ENCODE results near the gene IQSEC1.

Gene IQSEC1

DNA sequence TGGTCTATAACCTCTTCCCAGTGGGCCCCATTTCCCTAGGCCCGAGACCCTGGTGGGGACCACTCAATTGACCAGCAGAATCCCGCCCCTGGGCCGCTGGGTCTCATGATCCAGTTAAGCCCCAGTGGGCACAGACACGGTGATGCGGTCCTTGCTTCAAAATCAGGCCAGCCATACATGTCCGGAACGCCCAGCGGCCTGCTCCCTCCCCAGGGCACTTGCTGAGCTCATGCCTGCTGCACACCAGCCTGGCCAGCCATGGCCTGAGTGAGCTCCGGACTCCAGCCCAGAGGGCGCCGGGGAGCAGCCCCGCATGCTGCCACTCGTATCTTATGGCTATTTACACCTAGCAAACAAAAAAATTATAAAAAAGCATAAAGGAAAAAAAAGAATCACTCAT, 34.4 kb upstream of the IQSEC1 start:
- DNase-seq (ENCODE audit: low read depth in 2 of 2), result no peak

DNA sequence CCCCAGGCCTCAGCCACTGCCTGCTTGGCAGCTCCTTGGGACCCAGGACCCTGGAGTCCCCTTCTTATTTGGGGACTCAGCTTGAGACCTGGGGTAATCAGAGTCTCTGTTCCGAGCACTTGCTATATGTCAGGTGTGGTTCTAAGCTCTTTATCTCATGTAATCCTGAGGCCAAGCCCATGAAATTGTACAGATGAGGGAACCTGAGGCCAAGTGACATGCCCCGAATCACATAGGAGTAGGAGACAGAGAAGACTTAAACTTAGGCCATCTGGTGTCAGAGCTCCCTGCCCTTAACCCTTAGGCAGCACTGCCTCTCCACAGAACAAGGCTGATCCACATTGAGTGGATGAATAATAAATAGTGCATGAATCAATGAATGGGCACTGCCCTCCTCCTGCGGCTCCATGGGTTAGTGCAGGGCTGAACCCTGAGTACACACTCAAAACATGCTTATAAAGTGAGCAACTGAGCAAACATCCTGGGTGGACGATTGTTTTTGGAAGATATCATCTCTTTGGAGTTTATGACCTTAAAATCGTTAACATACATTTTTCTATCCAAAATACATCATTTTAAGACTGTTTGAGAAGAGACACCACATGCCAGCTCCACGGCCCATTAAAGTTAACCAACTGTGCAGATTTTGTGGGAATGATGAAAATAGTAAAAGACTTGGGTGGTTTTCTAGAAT, 33.2 kb upstream of the IQSEC1 start:
- no peak for DNase-seq (ENCODE audit: low read depth in 2 of 2)

DNA sequence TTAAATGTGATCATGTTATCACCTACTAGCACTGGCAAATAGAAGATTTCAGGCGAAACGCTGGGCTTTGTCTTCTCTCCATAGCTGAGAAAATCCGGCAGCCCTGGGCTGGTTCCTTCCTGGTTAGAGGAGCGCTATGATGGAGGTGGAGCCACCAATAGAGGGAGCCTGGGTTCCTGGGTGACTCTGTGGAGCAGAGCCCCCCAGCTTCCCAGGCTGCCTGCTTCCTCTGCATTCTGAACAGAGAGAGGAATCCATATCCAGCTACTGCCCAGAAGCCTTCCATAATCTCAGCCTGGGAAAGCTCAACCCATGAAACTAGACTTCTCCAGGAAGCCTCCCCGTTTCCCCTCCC, 32.6 kb upstream of the IQSEC1 start:
- DNase-seq (ENCODE audit: low read depth in 2 of 2), result no peak

DNA sequence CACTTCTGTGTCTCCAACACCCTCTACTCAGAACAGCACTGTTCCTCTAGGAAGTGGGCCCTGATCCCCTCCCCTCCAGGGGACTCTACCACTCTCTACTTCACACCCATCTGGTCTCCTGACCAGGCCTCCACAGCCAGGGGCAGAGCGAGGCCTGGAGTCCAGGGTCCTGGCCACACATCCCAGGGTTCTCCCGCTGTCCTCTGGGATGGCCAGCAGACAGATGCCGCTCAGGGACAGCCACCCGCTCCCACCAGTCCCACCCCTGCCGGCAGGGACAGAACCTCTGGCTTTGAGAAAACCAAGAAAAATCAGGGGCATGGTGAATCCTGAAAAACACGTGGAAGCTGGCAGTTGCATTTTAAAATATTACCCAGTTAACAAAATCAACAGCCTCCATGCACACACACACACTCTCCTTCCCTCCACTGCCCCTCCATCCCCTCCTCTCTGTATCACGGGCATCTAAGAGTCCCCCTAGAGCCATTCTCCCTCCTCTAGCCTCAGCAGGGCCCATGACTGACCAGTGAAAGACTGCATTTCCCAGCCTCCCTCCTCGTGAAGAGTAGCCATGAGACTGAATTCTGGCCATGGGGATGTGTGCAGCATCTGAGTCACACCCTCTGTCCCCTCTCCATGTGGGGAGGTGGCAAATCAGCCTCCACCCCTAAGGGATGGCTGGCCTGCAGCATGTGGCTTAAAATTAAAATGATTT, 32.1 kb upstream of the IQSEC1 start:
- no peak for DNase-seq (ENCODE audit: low read depth in 2 of 2)

DNA sequence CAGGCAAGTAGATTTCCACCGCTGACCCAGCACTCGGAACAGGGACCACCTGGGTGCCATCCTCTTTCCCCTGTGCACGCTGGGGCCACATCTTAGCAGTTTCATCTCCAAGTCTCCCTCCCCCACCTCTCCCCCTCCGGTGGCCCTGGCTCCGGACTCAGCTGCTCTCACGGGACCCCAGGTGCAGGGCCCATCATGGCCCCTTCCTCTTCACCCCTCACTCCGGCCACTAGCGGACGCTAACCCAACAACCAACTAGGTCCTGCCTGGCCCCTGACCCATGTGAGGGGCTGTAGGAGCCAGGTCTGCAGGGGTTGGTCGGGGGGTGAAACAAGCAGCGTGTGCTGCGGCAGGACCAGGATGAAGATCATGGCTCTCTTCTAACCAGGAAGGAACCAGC, 31.3 kb upstream of the IQSEC1 start:
- no peak for DNase-seq (ENCODE audit: low read depth in 2 of 2)

DNA sequence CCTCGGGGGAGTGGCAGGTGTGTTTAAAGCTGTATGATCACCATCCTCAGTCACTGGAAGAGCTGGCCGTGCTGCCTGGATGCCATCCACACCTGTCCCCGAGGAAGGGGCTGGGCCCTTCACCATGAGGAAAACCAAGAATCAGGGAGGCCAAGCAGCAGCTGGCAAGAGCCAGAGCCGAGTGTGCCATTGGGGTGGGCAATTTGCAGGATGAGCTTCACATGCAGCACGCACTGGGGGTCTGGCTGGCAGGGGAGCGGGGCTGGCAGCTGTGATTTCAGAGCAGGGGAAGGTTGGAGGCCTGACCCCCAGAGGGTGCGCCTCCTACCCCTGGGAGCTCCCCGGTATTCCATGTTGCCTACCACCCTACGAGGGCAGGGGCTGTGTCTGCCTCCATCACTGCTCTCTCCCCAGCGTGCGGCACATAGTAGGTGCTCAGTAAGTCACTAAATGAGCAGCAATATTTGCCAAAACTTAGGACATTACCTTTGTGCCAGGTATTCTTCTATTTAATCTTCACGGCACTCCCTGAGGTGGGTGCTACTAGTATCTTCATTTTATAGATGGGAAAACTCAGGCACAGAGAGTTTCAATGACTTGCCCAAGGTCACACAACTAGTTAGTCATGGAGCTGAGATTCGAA, 30.3 kb upstream of the IQSEC1 start:
- no peak for DNase-seq (ENCODE audit: low read depth in 2 of 2)

DNA sequence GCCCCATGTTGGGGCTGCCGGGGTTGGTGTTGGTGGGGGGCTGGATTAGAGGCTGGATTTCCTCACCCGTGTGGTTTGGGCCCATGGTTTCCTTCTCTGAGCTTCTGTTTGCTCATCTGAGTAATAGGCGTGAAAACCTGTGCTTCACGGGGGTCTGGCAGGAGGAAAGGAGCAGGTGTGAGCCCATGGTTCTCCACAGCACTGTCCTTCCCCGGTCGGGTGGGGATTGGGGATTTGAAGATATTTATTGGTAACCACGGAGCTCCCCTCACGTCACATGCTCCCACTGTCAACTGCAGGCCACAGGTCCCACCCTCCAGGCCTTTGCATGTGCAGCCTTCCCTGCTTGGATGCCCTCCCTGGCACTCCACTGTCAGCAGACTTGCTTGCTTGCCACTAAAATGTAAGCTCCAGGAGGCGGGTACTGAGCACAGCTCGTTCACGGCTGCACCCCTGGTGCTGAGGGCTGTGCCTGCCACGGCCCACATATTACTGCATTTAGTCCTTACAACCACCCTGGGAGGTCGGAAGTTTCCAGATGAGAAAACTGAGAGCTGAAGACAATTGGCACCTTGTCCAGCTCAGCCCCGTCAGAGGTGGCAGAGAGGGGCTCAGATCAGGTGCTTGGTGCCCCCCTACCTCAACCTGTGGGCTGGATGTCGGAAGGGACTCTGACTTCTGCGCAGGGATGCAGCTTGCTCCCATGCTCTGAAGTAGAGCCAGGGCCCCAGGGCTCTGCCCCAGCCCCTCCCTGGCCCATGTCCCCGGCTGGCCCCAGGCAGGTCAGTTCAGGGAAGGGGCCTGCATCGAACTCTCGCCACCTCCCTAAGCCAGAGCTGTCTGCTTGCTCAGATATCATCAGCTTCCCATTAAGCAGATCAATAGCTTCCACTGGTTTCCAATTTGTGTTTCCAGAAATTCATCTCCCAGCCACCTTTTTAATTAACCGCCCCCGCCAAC, 29.4 kb upstream of the IQSEC1 start:
- DNase-seq (ENCODE audit: low read depth in 2 of 2), result no peak

DNA sequence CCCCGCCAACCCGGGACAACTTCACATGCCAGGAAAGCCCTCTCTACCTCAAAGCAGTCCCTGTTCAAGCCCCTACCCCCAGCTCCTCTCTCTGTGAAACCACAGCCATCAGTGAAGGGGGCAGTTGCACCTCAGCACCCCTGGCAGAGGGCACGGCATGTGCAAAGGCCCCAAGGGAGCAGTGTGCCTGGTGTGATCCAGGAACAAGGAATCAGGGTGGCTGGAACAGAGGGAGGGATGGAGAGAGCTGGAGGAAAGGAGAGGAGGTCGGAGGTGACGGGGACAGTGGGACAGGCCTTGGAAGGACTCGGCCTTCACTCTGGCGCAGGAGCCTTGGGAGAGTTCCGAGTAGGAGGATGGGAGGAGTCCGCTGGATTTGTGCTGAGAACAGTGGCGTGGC, 26.5 kb upstream of the IQSEC1 start:
- DNase-seq (ENCODE audit: low read depth in 2 of 2), result no peak

DNA sequence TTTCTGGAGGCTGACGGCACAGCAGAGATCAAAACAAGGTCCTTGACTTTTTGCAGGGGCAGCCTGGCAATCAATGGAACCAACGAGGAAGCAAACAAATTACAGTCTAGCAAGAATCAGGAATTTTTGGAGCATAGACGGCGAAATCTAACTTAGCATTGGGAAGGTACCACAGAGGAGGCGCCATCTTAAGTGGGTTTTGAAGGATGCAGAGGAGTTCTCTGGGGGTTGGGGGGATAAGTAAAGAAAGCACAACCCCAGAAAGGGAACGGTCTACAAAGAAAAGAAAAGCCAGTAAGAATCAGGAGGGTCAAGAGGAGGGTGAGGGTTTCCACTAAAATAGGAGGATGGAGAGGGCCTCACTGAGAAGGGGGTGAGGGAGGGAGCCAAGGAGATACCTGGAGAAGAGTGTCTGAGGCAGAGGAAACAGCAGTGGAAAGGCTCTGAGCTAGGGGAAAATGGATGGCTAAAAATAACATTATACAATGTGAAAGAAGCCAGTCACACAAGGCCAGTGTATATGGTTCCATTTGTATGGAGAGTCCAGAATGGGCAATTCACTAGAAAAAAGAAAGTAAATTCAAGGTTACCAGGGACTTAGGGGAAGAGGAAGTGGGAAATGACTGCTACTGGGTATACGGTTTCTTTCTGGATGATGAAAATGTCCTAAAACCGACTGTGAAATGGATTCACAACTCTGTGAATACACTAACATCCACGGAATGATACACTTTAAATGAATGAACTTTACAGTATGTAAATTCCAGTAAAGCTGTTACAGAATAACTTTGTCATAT, 25.2 kb upstream of the IQSEC1 start:
- DNase-seq (ENCODE audit: low read depth in 2 of 2), result no peak

DNA sequence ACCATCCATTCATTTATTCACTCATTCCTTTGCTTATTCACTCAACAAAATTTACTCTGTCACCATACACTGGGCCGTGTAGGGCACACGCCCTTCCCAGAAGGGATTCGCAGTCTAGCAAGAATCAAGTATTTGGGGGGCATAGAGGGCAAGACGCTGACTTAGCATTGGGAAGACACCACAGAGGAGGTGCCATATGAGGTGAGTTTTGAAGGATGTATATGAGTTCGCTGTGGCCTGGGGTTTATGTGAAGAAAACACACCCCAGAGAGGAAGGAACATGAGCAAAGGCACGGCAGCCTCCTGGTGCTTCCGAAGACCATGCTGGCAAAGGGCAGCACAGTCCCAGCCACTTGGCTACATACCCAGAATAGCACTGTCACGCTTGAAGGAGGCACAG, 23.1 kb upstream of the IQSEC1 start:
- DNase-seq (ENCODE audit: low read depth in 2 of 2), result no peak

DNA sequence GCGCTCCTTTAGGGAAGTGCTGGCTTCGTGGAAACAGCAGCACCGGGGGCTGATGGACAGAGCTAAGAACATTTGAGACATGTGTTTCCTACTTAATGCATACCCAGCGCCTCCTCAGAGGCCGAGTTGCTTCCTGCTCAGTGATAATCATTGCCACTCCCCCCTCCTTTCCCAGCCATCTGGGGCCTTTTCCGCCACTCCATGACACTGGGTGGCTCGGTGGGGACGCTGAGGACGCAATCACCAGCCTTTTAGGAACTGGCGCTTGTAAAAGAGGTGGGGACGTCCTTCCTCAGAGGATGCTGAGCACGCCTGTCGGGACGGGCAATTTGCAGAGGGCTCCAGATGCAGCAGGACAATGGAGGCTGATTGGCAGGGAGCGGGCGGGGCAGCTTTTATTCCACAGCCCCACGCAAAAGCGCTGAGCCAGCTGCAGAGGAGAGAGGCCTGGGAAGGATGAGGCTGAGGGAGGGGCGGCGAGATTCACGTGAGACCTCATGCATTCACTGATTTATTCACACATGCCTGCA, 22.2 kb upstream of the IQSEC1 start:
- DNase-seq (ENCODE audit: low read depth in 2 of 2), result no peak

DNA sequence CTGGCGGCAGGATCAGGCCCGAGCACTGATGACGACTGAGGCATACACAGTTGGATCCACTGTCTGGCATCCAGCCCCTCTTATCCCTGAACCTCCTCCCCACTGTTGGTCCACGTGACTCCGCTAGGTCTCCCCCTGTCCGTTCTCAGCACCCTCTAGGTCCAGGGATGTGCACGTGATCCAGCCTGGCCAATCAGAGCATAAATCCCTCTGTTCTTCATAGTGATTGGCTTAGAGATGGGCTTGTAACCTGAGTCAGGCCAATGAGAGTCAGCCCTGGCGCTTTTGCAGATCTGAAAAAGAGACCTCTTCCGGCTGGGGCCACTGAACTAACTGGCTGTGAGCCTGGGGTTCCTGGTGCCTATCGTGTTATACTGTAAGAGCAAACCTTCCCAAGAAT, 20.5 kb upstream of the IQSEC1 start:
- DNase-seq (ENCODE audit: low read depth in 2 of 2), result no peak

DNA sequence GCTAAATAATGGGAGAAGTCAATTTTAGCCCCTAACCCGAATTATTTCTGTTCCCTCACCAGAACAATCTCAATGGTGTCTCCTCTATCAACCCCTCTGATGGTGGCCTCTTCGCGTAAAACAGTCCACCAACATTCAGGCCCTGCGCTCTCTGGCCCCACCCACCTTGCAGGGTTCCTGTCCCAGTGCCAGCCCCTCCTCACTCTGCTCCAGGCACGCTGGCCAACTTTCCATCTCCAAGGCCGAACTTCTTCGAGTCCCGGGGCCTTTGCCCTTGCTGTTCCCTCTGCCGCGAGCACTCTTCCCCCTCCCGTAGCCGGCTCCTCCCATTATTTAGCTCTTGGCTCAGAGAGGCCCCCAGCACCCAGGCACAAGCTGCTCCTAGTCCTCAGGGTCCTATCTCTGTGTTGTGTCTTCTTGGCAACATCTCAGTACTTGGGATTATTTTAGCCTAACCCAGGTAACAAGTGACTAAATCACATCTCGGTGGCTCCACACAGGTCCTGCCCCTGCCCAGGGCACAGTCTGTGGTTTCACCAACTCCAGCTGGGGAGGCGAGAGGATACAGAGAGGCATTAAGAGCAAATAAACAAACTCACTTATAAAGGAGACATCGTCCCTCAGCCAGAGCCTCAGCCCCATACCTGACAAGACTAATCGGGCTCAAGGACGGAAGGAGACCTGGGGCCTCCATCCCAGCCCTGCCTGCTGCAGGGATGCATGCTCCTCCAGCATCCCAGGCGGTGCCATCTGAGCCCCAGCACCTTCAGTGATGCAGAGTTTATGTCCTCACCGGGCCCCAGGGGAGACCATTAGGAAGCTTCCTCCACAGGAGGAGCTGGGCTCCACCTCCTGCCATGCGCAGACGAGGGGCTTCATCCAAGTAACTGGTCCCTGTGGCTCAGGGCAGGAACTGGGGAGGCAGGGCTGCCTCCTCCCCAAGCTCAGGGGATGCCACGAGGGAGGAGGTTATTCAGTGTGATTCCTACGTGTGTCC, 19.7 kb upstream of the IQSEC1 start:
- no peak for DNase-seq (ENCODE audit: low read depth in 2 of 2)

DNA sequence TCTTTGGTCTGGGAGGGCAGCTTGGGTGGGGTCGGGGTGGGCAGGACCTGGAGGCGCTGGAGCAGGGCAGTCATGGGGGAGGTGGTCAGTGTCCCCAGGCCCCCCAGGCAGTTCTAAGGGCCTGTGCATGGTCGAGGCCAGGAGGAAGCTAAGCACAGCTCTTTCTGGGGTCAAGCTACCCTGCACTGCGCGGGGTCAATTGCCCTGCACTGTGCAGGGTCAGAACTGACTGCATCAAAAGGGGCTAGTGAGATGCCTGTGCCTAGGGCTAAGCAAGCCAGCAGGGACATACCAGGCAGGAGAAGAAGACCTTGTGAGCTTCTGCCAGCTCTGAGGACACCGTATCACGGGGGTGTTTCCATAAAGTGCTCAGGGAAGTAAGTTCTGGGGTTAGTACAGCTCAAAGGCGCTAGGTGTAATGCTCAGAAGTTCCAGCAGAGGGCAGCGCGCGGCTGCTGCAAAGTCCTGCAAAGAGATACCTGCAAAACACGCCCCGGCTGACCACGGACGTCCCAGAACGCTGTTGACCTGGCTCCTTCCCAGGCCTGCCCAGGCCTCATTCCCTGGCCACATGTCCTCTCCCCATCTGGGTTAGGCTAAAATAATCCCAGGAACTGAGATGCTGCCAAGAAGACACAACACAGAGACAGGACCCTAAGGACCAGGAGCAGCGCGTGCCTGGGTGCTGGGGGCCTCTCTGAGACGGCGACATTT, 18.8 kb upstream of the IQSEC1 start:
- DNase-seq (ENCODE audit: low read depth in 2 of 2), result peak; percentile 61 to 85

DNA sequence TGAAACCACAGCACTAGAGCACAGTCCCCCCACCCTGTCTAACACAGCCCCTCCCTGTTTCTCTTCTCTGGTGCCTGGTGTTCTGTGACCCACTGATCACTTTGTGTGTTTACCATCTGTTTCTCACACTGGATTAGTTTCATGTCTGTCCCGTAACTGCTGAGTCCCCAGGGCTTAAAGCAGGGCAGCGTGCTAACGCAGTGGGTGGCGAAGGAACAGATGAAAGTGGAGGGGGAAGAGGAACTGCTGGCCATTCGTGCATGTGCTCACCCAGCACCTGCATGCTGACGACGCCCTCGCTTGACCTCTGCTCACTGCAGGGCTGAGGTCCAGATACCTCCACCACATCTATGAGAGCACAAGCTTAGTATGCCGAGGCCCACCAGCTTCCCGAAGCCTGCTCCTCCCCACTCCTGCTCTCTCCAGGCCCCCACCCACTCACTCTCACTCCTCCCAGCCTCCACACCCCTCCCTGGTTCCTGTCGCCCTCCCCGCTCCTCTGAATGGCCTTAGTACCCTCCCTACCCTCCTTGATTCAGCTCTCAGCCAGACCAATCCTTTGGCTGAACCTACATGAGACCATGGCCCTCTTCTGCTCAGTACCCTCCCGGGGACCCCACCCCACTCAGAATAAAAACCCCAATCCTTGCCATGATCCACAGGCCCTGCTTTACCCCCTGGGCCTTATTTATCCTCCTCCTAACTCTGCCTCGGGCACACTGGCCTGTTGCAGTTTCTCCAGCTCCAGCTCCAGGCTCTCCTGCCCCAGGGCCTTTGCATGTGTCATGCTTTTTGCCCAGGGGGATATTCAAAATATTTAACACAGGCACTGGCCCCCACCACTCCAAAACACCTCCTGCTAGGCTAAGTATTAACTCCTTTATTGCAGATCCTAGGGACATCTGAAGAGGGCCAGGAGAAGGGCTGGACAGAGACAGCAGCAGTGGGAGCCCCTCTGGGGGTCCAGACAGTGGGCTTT, 15.1 kb upstream of the IQSEC1 start:
- DNase-seq (ENCODE audit: low read depth in 2 of 2), result no peak

DNA sequence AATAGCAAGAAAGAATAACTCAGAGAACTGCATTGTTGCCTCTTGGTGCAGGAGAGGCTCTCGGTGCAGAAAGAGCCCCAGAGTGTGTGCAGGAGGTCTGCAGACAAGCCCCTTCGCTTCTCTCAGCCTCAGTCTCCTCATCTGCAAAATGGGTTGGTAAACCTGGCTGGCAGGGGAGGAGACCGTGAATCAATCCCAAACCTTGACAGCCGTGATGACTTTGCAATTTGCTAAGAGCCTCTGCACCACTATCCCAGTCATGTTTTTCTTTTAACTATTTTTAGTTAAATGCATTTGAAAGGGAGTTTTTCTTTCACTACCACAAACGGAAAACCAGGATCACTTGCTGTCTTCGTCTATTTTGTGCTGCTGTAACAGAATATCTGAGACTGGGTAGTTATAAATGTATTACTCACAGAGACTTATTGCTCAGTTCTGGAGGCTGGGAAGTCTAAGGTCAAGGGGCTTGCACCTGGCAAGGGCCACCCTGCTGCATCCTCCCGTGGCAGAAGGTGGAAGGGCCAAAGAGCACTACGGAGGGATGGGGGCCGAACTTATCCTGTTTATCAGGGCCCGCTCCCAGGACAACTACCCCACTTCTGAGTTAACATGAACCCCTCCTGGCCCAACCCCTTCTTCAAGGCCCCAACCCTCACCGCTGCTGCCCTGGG, 14.2 kb upstream of the IQSEC1 start:
- DNase-seq (ENCODE audit: low read depth in 2 of 2), result no peak

DNA sequence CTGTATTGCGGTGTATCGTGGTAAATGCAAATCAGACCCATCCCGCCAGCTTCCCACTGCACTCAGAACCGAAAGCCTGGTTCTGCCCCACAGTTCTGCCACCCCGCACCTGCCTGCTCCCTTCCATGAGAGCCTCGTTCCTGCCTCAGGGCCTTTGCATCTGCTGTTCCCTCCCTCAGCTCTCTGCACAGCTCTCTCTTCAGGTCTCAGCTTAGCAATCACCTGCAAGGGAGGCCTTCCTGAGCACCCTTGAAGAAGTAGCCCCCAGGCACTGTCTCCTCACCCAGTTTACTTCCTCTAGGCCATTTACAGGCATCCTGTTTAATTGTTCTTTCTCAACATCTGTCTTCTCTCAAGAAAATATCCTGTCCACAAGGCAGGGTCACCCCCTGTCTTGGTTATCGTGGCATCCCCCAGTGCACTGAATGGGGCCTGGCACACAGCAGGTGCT, 13.3 kb upstream of the IQSEC1 start:
- no peak for DNase-seq (ENCODE audit: low read depth in 2 of 2)
